ENCODE results near the gene RASGEF1C.

RASGEF1C gene

GRCh38 chr5:180179442-180180420, 29.3 kb downstream of the RASGEF1C start:
- no peak for DNase-seq

- DNase-seq, result no peak
Observed at GRCh38 chr5:180178531-180179441, 30.2 kb downstream of the RASGEF1C start.

- DNase-seq, result no peak
Observed at GRCh38 chr5:180176191-180176590, 32.8 kb downstream of the RASGEF1C start.

- no peak for DNase-seq
Observed at GRCh38 chr5:180175015-180175431, 34.0 kb downstream of the RASGEF1C start.

- DNase-seq, result no peak
Observed at GRCh38 chr5:180174587-180174972, 34.4 kb downstream of the RASGEF1C start.

GRCh38 chr5:180173875-180174586, 35.0 kb downstream of the RASGEF1C start:
- no peak for DNase-seq

GRCh38 chr5:180173198-180173544, 35.8 kb downstream of the RASGEF1C start:
- DNase-seq, result no peak

GRCh38 chr5:180172447-180173197, 36.4 kb downstream of the RASGEF1C start:
- DNase-seq, result no peak

GRCh38 chr5:180171568-180172094, 37.4 kb downstream of the RASGEF1C start:
- DNase-seq, result no peak

- DNase-seq, result no peak
Observed at GRCh38 chr5:180170810-180171567, 38.0 kb downstream of the RASGEF1C start.

- no peak for DNase-seq
Observed at GRCh38 chr5:180170106-180170809, 38.8 kb downstream of the RASGEF1C start.

GRCh38 chr5:180169248-180170105, 39.5 kb downstream of the RASGEF1C start:
- no peak for DNase-seq

- no peak for DNase-seq
Observed at GRCh38 chr5:180168758-180169157, 40.3 kb downstream of the RASGEF1C start.

GRCh38 chr5:180166176-180166575, 42.8 kb downstream of the RASGEF1C start:
- no peak for DNase-seq

GRCh38 chr5:180162304-180162661, 46.7 kb downstream of the RASGEF1C start:
- no peak for DNase-seq

- no peak for DNase-seq
Observed at GRCh38 chr5:180161420-180162303, 47.3 kb downstream of the RASGEF1C start.

GRCh38 chr5:180160789-180161188, 48.2 kb downstream of the RASGEF1C start:
- DNase-seq, result no peak

GRCh38 chr5:180160215-180160614, 48.8 kb downstream of the RASGEF1C start:
- no peak for DNase-seq
